ENCODE data around the gene LOXL1.

LOXL1 gene

GRCh38 chr15:73927476-73928240, 1.4 kb downstream of the LOXL1 start:
- Histone ChIP-seq H3K18ac (ENCODE audit: low read depth in 1 of 2, low read length in 2 of 2) (peak overlapping the region; percentile 90 to 95), H3K79me1 (replicated peaks; ENCODE audit: low read length, poor library complexity, severe bottlenecking) (no peaks in the 10 kb centered on the region), H3K4me3 (ENCODE audit: insufficient read depth in 1 of 2, low read depth in 1 of 2, low read length in 2 of 2) (peak overlapping the region; percentile 77 to 96), H3K4me1 (ENCODE audit: control insufficient read depth, insufficient read depth, low read depth, low read length) (peaks cover 63% of the 10 kb centered on the region), H2BK5ac (ENCODE audit: low read depth, low read length, poor library complexity, severe bottlenecking) (peak overlapping the region; percentile 39), H3K27ac (ENCODE audit: low read length, poor library complexity, severe bottlenecking) (peak overlapping the region; percentile 77), H2AK5ac (ENCODE audit: low read length, severe bottlenecking) (peak overlapping the region; percentile 20), H3K4ac (ENCODE audit: low read depth in 1 of 2, low read length in 2 of 2) (peak overlapping the region; percentile 60 to 91), H4K8ac (ENCODE audit: low read length) (peak overlapping the region; percentile 66), H3K36me3 (ENCODE audit: control insufficient read depth in 1 of 2, insufficient read depth in 2 of 2, low read depth in 1 of 2, low read length in 2 of 2) (peaks cover 14 to 30% of the 10 kb centered on the region in 2 experiments), H3K9me3 (ENCODE audit: control insufficient read depth, low read length) (no peaks in the 10 kb centered on the region), H4K91ac (ENCODE audit: low read length) (peak overlapping the region; percentile 83), H3K9ac (ENCODE audit: low read length) (peak overlapping the region; percentile 90), H2BK12ac (ENCODE audit: low read length in 2 of 2) (peak overlapping the region in 1 of 2 experiments; percentile 88), H3K4me2 (ENCODE audit: low read length, poor library complexity, severe bottlenecking) (peak overlapping the region; percentile 85), H2AFZ (ENCODE audit: low read depth, low read length) (peak overlapping the region; percentile 60), H3K23ac (ENCODE audit: low read length in 2 of 2) (peak overlapping the region in 1 of 2 experiments; percentile 91), H3K27me3 (ENCODE audit: control insufficient read depth in 1 of 2, insufficient read depth in 1 of 2, low read length in 2 of 2) (no peaks in the 10 kb centered on the region), H2BK120ac (ENCODE audit: low read depth, low read length) (no peak overlapping the region), H2BK15ac (ENCODE audit: low read depth, poor library complexity, severe bottlenecking) (peak overlapping the region; percentile 97), H3K14ac (ENCODE audit: low read length in 2 of 2) (peak overlapping the region in 1 of 2 experiments; percentile 82)
- 2% methylated on average over 61 of the region's 78 CpGs for WGBS
- DNase-seq: no peak

- 90% methylated on average over 3 of the region's 3 CpGs for WGBS
- no peak for DNase-seq
- no peak overlapping the region for H2BK15ac ChIP-seq (ENCODE audit: low read depth, poor library complexity, severe bottlenecking)
These were observed 1.9 kb downstream of the LOXL1 start for GRCh38 chr15:73928241-73928579.

GRCh38 chr15:73928971-73929627, 2.8 kb downstream of the LOXL1 start:
- Histone ChIP-seq H3K27ac (ENCODE audit: low read length, poor library complexity, severe bottlenecking) (peak overlapping the region; percentile 95), H2AK5ac (ENCODE audit: low read length, severe bottlenecking) (peak overlapping the region; percentile 92), H4K91ac (ENCODE audit: low read length) (no peak overlapping the region), H4K8ac (ENCODE audit: low read length) (no peak overlapping the region), H2BK12ac (ENCODE audit: low read length in 2 of 2) (no peak overlapping the region), H2BK5ac (ENCODE audit: low read depth, low read length, poor library complexity, severe bottlenecking) (no peak overlapping the region), H3K18ac (ENCODE audit: low read depth in 1 of 2, low read length in 2 of 2) (no peak overlapping the region), H3K4me3 (ENCODE audit: insufficient read depth in 1 of 2, low read depth in 1 of 2, low read length in 2 of 2) (peak overlapping the region; percentile 2 to 96), H2AFZ (ENCODE audit: low read depth, low read length) (no peak overlapping the region), H3K4ac (ENCODE audit: low read depth in 1 of 2, low read length in 2 of 2) (no peak overlapping the region), H3K27me3 (ENCODE audit: control insufficient read depth in 1 of 2, insufficient read depth in 1 of 2, low read length in 2 of 2) (no peaks in the 10 kb centered on the region), H3K9me3 (ENCODE audit: control insufficient read depth, low read length) (no peaks in the 10 kb centered on the region), H3K36me3 (ENCODE audit: control insufficient read depth in 1 of 2, insufficient read depth in 2 of 2, low read depth in 1 of 2, low read length in 2 of 2) (peaks cover 27 to 42% of the 10 kb centered on the region in 2 experiments), H3K9ac (ENCODE audit: low read length) (peak overlapping the region; percentile 90), H3K79me1 (replicated peaks; ENCODE audit: low read length, poor library complexity, severe bottlenecking) (peaks cover 3% of the 10 kb centered on the region), H3K4me2 (ENCODE audit: low read length, poor library complexity, severe bottlenecking) (peak overlapping the region; percentile 64), H2BK120ac (ENCODE audit: low read depth, low read length) (no peak overlapping the region), H3K23ac (ENCODE audit: low read length in 2 of 2) (no peak overlapping the region), H3K4me1 (ENCODE audit: control insufficient read depth, insufficient read depth, low read depth, low read length) (peaks cover 61% of the 10 kb centered on the region), H3K14ac (ENCODE audit: low read length in 2 of 2) (peak overlapping the region in 1 of 2 experiments; percentile 8), H2BK15ac (ENCODE audit: low read depth, poor library complexity, severe bottlenecking) (no peak overlapping the region)
- DNase-seq: no peak
- 62% methylated on average over 5 of the region's 5 CpGs for WGBS

More at GRCh38 chr15:73928241-73928579, 1.9 kb downstream of the LOXL1 start:
- Histone ChIP-seq H2BK12ac (ENCODE audit: low read length in 2 of 2) (peak overlapping the region in 1 of 2 experiments; percentile 37), H2AK5ac (ENCODE audit: low read length, severe bottlenecking) (peak overlapping the region; percentile 20), H3K27ac (ENCODE audit: low read length, poor library complexity, severe bottlenecking) (peak overlapping the region; percentile 77), H3K18ac (ENCODE audit: low read depth in 1 of 2, low read length in 2 of 2) (peak overlapping the region in 1 of 2 experiments; percentile 95), H3K27me3 (ENCODE audit: control insufficient read depth in 1 of 2, insufficient read depth in 1 of 2, low read length in 2 of 2) (no peaks in the 10 kb centered on the region), H3K4me3 (ENCODE audit: insufficient read depth in 1 of 2, low read depth in 1 of 2, low read length in 2 of 2) (peak overlapping the region; percentile 77 to 96), H3K9ac (ENCODE audit: low read length) (peak overlapping the region; percentile 90), H2BK5ac (ENCODE audit: low read depth, low read length, poor library complexity, severe bottlenecking) (no peak overlapping the region), H4K8ac (ENCODE audit: low read length) (no peak overlapping the region), H3K14ac (ENCODE audit: low read length in 2 of 2) (peak overlapping the region in 1 of 2 experiments; percentile 68), H3K9me3 (ENCODE audit: control insufficient read depth, low read length) (no peaks in the 10 kb centered on the region), H3K4me2 (ENCODE audit: low read length, poor library complexity, severe bottlenecking) (peak overlapping the region; percentile 85), H2BK120ac (ENCODE audit: low read depth, low read length) (no peak overlapping the region), H3K79me1 (replicated peaks; ENCODE audit: low read length, poor library complexity, severe bottlenecking) (peaks cover under 1% of the 10 kb centered on the region), H2AFZ (ENCODE audit: low read depth, low read length) (no peak overlapping the region), H3K36me3 (ENCODE audit: control insufficient read depth in 1 of 2, insufficient read depth in 2 of 2, low read depth in 1 of 2, low read length in 2 of 2) (peaks cover 19 to 33% of the 10 kb centered on the region in 2 experiments), H3K23ac (ENCODE audit: low read length in 2 of 2) (peak overlapping the region in 1 of 2 experiments; percentile 46), H4K91ac (ENCODE audit: low read length) (no peak overlapping the region), H3K4ac (ENCODE audit: low read depth in 1 of 2, low read length in 2 of 2) (no peak overlapping the region), H3K4me1 (ENCODE audit: control insufficient read depth, insufficient read depth, low read depth, low read length) (peaks cover 61% of the 10 kb centered on the region)

- no peak for DNase-seq
- WGBS: 84% methylated on average over 8 of the region's 8 CpGs
- Histone ChIP-seq H3K4me1 (ENCODE audit: control insufficient read depth, insufficient read depth, low read depth, low read length) (peaks cover 59% of the 10 kb centered on the region), H2BK120ac (ENCODE audit: low read depth, low read length) (no peak overlapping the region), H3K9ac (ENCODE audit: low read length) (peak overlapping the region; percentile 90), H4K8ac (ENCODE audit: low read length) (no peak overlapping the region), H3K36me3 (ENCODE audit: control insufficient read depth in 1 of 2, insufficient read depth in 2 of 2, low read depth in 1 of 2, low read length in 2 of 2) (peaks cover 33 to 49% of the 10 kb centered on the region in 2 experiments), H3K27ac (ENCODE audit: low read length, poor library complexity, severe bottlenecking) (peak overlapping the region; percentile 95), H2AFZ (ENCODE audit: low read depth, low read length) (no peak overlapping the region), H3K27me3 (ENCODE audit: control insufficient read depth in 1 of 2, insufficient read depth in 1 of 2, low read length in 2 of 2) (no peaks in the 10 kb centered on the region), H3K18ac (ENCODE audit: low read depth in 1 of 2, low read length in 2 of 2) (no peak overlapping the region), H3K23ac (ENCODE audit: low read length in 2 of 2) (no peak overlapping the region), H3K4me2 (ENCODE audit: low read length, poor library complexity, severe bottlenecking) (peak overlapping the region; percentile 64), H2BK15ac (ENCODE audit: low read depth, poor library complexity, severe bottlenecking) (no peak overlapping the region), H2BK12ac (ENCODE audit: low read length in 2 of 2) (no peak overlapping the region), H3K79me1 (replicated peaks; ENCODE audit: low read length, poor library complexity, severe bottlenecking) (peaks cover 5% of the 10 kb centered on the region), H3K4me3 (ENCODE audit: insufficient read depth in 1 of 2, low read depth in 1 of 2, low read length in 2 of 2) (peak overlapping the region in 1 of 2 experiments; percentile 96), H2BK5ac (ENCODE audit: low read depth, low read length, poor library complexity, severe bottlenecking) (peak overlapping the region; percentile 91), H4K91ac (ENCODE audit: low read length) (no peak overlapping the region), H2AK5ac (ENCODE audit: low read length, severe bottlenecking) (peak overlapping the region; percentile 92), H3K4ac (ENCODE audit: low read depth in 1 of 2, low read length in 2 of 2) (no peak overlapping the region), H3K14ac (ENCODE audit: low read length in 2 of 2) (no peak overlapping the region), H3K9me3 (ENCODE audit: control insufficient read depth, low read length) (no peaks in the 10 kb centered on the region)
These were observed 4.1 kb downstream of the LOXL1 start for GRCh38 chr15:73930371-73930770.

Data from mesenchymal stem cell (in vitro differentiated cells and primary cell).